GM18505 (cell line): ENCODE data around the gene HEATR9.

Experiments
- ATAC-seq: cut with Tn5 transposase; IDR thresholded peaks from one replicate; pipeline ENCODE4 v1.9.1; 2021; ENCODE audit not compliant: unreplicated experiment
- POLR2A ChIP-seq: IDR thresholded peaks from 4 replicates; pipeline ENCODE4 v1.6.1; 2011; ENCODE audit warnings: borderline replicate concordance; ENCODE audit not compliant: insufficient read depth, insufficient read length; ENCODE audit errors: extremely low read depth

The HEATR9 gene

GRCh38 chr17:35868737-35869136 is at the start of gene HEATR9:
HEATR9 (minus strand) TSS chr17:35868891; CDS start chr17:35868742, 149 bp downstream.
- TF ChIP-seq POLR2A = no peak
- ATAC-seq = no peak

GRCh38 chr17:35917519-35918213 is 49.0 kb upstream of the HEATR9 start:
- no peak for TF ChIP-seq POLR2A
- ATAC-seq = no peak

GRCh38 chr17:35915153-35915964 is 46.7 kb upstream of the HEATR9 start:
- ATAC-seq = no peak
- no peak for TF ChIP-seq POLR2A

- no peak for ATAC-seq
- no peak for TF ChIP-seq POLR2A
Observed at GRCh38 chr17:35914354-35914753, 45.7 kb upstream of the HEATR9 start.

GRCh38 chr17:35913609-35914008 is 44.9 kb upstream of the HEATR9 start:
- no peak for TF ChIP-seq POLR2A
- no peak for ATAC-seq

GRCh38 chr17:35912942-35913341 is 44.3 kb upstream of the HEATR9 start:
- ATAC-seq = no peak
- TF ChIP-seq POLR2A = no peak

- no peak for TF ChIP-seq POLR2A
- ATAC-seq = no peak
Observed at GRCh38 chr17:35912339-35912912, 43.7 kb upstream of the HEATR9 start.

- no peak for TF ChIP-seq POLR2A
- no peak for ATAC-seq
Observed at GRCh38 chr17:35909408-35909807, 40.7 kb upstream of the HEATR9 start.

GRCh38 chr17:35907691-35908090 is 39.0 kb upstream of the HEATR9 start:
- no peak for TF ChIP-seq POLR2A
- ATAC-seq = no peak

GRCh38 chr17:35906926-35907637 is 38.4 kb upstream of the HEATR9 start:
- no peak for ATAC-seq

GRCh38 chr17:35906191-35906925 is 37.7 kb upstream of the HEATR9 start:
- no peak for TF ChIP-seq POLR2A
- no peak for ATAC-seq

More at GRCh38 chr17:35906926-35907637, 38.4 kb upstream of the HEATR9 start:
- TF ChIP-seq POLR2A = no peak

- TF ChIP-seq POLR2A = no peak
- no peak for ATAC-seq
Observed at GRCh38 chr17:35903451-35903850, 34.8 kb upstream of the HEATR9 start.

GRCh38 chr17:35901631-35902175 is 33.0 kb upstream of the HEATR9 start:
- TF ChIP-seq POLR2A = no peak
- no peak for ATAC-seq
